Cardiac fibroblast (primary cell): ENCODE results near the gene C1orf74.
A peak's percentile ranks its signal among the peaks of the same experiment; 100 is the strongest.
"Not testable (repeated sequence)": the region's sequence is repeated elsewhere in the genome, so short reads cannot be mapped to it uniquely, and the experiment has no call there.

Source experiments
- DNase-seq, 2 donors: peaks; one replicate each; pipeline versions ENCODE4 v3.0.0 to v3.0.0-alpha.2; 2010; ENCODE audit warnings: low read depth in 2 of 2
- H3K4me3 ChIP-seq, 2 donors: replicated peaks in 1 of 2; 1 replicate in 1 of 2; 2 replicates in 1 of 2; pipeline ENCODE4 v1.5.1; 2011; ENCODE audit warnings: low read depth in 2 of 2, low read length in 2 of 2, mild to moderate bottlenecking in 2 of 2, moderate library complexity in 1 of 2
- TF ChIP-seq, protein P1 (sequence below): IDR thresholded peaks from one replicate; pipeline ENCODE4 v1.5.1; 2011; ENCODE audit warnings: low read depth, mild to moderate bottlenecking, low read length, inconsistent platforms

C1orf74 gene

DNA sequence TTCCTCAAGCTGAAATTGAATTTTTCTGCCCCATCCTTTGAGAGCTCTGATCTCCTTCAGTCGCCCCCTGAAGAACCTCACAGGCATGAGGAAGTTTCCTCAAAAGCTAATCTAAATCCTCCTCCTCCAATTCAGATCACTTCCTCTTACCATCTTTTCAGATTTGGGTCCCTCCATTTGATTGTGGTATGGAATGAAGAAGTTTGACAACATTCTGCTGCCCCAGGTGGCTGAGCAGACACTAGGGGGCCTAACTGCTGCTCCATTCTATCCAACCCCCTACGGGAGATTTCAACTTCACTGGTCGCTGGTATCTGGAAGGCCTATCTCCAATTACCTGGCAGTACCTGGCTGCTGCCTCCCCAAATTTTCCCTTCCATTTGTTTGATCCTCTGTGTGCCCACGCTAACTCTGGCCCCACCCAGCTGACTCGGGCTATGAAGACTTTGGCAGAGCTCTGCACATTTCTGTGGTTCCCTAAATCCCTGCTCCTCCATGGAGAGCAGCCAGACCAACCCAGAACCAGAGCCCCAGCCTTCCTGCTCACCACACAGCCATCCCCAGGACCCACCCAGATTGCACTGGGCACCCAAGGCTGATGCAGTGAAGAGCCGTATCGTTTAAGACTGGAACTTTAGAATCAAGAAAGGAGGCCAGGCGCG is 13.8 kb upstream of the C1orf74 start:
- TF ChIP-seq, protein P1, sequence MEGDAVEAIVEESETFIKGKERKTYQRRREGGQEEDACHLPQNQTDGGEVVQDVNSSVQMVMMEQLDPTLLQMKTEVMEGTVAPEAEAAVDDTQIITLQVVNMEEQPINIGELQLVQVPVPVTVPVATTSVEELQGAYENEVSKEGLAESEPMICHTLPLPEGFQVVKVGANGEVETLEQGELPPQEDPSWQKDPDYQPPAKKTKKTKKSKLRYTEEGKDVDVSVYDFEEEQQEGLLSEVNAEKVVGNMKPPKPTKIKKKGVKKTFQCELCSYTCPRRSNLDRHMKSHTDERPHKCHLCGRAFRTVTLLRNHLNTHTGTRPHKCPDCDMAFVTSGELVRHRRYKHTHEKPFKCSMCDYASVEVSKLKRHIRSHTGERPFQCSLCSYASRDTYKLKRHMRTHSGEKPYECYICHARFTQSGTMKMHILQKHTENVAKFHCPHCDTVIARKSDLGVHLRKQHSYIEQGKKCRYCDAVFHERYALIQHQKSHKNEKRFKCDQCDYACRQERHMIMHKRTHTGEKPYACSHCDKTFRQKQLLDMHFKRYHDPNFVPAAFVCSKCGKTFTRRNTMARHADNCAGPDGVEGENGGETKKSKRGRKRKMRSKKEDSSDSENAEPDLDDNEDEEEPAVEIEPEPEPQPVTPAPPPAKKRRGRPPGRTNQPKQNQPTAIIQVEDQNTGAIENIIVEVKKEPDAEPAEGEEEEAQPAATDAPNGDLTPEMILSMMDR, result no peak

DNA sequence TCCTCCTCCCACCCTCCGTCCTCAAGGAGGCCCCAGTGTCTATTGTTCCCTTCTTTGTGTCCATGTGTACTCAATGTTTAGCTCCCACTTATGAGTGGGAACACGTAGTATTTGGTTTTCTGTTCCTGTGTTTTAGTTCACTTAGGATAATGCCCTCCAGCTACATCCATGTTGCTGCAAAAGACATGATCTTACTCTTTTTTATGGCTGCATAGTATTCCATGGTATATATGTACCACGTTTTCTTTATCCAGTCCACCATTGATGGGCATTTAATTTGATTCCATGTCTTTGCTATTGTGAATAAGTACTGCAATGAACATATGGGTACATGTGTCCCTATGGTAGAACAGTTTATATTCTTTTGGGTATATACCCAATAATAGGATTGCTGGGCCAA is 9.4 kb upstream of the C1orf74 start:
- DNase-seq, H3K4me3 ChIP-seq: not testable (repeated sequence)

More for the DNA sequence above, 13.8 kb upstream of the C1orf74 start:
- DNase-seq, result no peak
- no peak overlapping the region for H3K4me3 ChIP-seq

DNA sequence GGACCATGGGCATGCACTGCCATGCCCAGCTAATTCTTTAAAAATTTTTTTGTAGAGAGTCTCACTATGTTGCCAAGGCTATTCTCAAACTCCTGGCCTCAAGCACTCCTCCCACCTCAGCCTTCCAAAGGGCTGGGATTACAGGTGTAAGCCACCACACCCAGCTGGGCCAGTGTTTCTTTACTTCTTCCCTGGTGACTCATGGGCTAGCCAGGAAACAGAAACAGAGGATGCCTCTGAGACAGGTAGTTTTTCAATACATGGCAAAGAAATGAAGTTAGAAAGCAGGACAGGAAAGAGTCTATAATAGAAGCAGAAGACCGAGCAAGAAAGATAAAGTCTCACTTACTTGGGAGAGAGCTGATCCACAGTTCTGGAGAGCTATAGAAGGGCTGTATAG is 7.6 kb upstream of the C1orf74 start:
- no peak for DNase-seq
- H3K4me3 ChIP-seq, result no peak overlapping the region
- TF ChIP-seq, protein P1, result no peak

DNA sequence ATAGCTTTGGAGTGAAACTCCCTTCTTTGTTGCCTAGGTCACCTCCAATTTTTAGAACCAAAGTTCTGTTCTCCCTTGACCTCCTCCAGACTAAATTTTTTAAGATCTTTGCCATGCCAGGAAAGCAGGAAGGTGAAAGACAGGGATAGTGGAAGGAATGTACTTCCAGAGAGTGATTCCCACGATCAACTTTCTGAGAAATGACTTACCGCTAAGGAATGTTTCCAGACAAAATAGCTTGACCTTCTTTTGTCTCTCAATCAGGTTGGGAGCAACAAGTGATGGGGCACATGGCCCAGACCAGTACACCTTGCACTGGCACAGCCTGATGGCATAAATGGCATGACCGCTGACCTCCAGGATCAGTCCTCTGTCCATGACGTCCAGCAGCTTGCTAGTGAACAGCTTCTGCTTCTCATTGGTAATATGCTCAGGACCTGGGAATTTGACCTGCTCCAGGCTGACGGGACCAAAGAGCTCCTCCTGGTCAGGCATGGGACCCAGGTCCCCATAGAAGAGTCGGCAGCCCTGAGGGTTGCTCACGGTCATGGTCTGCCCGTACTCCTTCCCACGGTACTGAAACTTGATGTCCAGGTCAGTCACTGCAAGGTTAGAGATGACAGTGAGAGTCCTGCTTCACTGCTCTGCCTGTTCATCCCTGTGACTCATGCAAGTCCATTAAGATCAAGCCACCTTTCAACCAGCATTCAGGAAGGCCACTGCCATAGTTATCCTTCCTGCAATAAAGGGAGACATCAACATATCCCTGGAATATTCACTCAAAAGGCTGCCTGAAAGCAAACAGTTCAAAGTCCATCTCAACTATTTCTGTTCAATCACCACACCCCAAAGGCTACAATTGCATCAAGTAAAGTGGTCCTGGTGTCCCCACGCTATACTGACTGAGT is 6.2 kb upstream of the C1orf74 start:
- no peak overlapping the region for H3K4me3 ChIP-seq
- DNase-seq, result no peak
- TF ChIP-seq, protein P1, result no peak

DNA sequence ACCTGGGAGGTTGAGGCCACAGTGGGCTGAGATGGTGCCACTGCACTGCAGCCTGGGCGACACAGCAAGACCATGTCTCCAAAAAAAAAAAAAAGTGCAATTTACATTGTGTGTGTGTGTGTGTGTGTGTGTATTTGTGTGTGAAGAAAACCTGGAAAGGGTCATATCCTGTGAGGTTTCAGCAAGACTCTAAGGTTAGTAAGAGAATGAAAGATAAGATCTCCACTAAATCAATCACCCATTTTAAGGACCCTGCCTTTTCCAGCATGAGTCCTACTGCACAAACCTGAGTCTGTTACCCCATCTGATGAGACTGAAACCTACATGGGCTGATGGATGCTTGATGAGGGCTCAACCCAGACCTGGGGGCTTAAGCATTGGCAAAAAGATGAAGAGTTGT is 4.9 kb upstream of the C1orf74 start:
- no peak overlapping the region for H3K4me3 ChIP-seq
- DNase-seq, result no peak
- TF ChIP-seq, protein P1, result no peak

DNA sequence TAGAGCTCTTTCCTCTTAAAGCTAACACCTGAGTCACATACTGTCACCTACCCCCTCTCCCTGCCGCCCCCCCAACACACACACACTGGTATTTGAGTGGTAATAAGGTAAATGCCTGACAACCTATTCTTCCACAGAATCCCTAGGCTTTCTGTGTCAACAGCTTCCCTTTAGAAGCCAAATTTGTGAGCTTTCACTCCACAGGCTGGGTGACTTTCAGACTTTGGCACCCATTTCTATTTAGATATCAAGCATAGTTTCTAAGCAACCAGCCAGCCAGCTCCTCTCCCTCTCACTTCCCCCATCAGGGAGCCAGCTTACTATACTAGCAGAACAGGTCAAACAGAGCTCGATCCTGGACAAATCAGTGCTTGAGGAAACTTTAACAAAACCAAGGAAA is 3.2 kb upstream of the C1orf74 start:
- no peak overlapping the region for H3K4me3 ChIP-seq
- TF ChIP-seq, protein P1, result no peak
- peak in 1 of 2 donors; percentile 59 for DNase-seq

DNA sequence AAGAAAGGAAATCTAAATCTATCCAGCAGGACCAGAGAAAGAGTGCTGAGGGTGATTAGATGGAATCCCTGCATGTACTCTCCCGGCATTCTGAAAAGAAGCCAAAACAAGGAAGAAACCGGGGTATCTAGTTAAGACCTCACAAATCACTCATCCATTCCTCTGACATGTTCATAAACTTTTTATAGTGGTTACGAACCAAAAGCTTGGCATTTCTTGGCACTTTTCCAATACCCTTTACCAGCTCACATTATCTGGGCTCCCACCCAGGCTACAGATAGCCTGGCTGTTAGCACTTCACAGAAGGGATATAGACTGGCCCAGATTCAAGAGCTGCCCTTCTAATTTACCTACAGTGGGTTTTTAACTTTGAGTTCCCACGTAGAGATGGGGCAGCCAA is 1.8 kb upstream of the C1orf74 start:
- no peak for DNase-seq
- no peak overlapping the region for H3K4me3 ChIP-seq
- TF ChIP-seq, protein P1, result no peak
